HepG2 (cell line): ENCODE data around the gene VIPR1.

Experiments used
- CTCF ChIP-seq: sonication (generic); formaldehyde crosslinking; IDR thresholded peaks from 2 replicates; pipeline ENCODE4 v1.5.0; 2020; ENCODE audit warnings: mild to moderate bottlenecking, missing genetic modification reagents, moderate library complexity
- ETV5 ChIP-seq: IDR thresholded peaks from 2 replicates; pipeline ENCODE4 v1.6.1; 2018; ENCODE audit warnings: missing biosample characterization, missing genetic modification reagents, inconsistent platforms, borderline replicate concordance
- ZEB1 ChIP-seq: IDR thresholded peaks from 2 replicates; pipeline ENCODE4 v1.6.1; 2012; ENCODE audit warnings: mild to moderate bottlenecking, low read depth, inconsistent platforms; ENCODE audit not compliant: insufficient replicate concordance
- ZNF652 ChIP-seq: IDR thresholded peaks from 2 replicates; pipeline ENCODE4 v1.6.1; 2016; ENCODE audit warnings: low read depth, borderline replicate concordance

GRCh38 chr3:42526616-42527367, 24.3 kb downstream of the VIPR1 start:
- TF ChIP-seq ZEB1, result no peak
- no peak for TF ChIP-seq ETV5 (CRISPR knock-in tag)
- TF ChIP-seq CTCF (CRISPR knock-in tag), result no peak
- no peak for TF ChIP-seq ZNF652 (CRISPR knock-in tag)
